HEK293 (cell line): ENCODE data around the gene TAS2R42.

Source experiments
- KLF7 ChIP-seq: fragments of 450-650 bp; formaldehyde crosslinking; IDR thresholded peaks from 2 replicates; pipeline ENCODE4 v1.5.1; 2016; ENCODE audit warnings: missing biosample characterization, missing genetic modification characterization, borderline replicate concordance
- KLF9 ChIP-seq: fragments of 450-650 bp; formaldehyde crosslinking; IDR thresholded peaks from 2 replicates; pipeline ENCODE4 v1.5.1; 2016; ENCODE audit warnings: missing biosample characterization, missing genetic modification characterization, low read depth
- OVOL3 ChIP-seq: fragments of 450-650 bp; formaldehyde crosslinking; IDR thresholded peaks from 2 replicates; pipeline ENCODE4 v1.5.1; 2016; ENCODE audit warnings: missing biosample characterization, missing genetic modification characterization
- RBAK ChIP-seq: fragments of 450-650 bp; formaldehyde crosslinking; IDR thresholded peaks from 2 replicates; pipeline ENCODE4 v1.5.1; 2016; ENCODE audit warnings: missing biosample characterization, missing genetic modification characterization
- SCRT2 ChIP-seq: fragments of 450-650 bp; formaldehyde crosslinking; IDR thresholded peaks from 2 replicates; pipeline ENCODE4 v1.5.1; 2016; ENCODE audit warnings: missing biosample characterization, missing genetic modification characterization
- ZBTB20 ChIP-seq: fragments of 450-650 bp; formaldehyde crosslinking; IDR thresholded peaks from 2 replicates; pipeline ENCODE4 v1.5.1; 2016; ENCODE audit warnings: missing biosample characterization, missing genetic modification characterization
- ZFHX2 ChIP-seq: fragments of 450-650 bp; formaldehyde crosslinking; conservative IDR thresholded peaks from 2 replicates; pipeline ENCODE4 v1.5.1; 2016; ENCODE audit warnings: missing biosample characterization, missing genetic modification characterization
- ZNF133 ChIP-seq: fragments of 450-650 bp; formaldehyde crosslinking; IDR thresholded peaks from 2 replicates; pipeline ENCODE4 v1.5.1; 2016; ENCODE audit warnings: missing biosample characterization, missing genetic modification characterization
- ZNF140 ChIP-seq: fragments of 450-650 bp; formaldehyde crosslinking; IDR thresholded peaks from 2 replicates; pipeline ENCODE4 v1.5.1; 2016; ENCODE audit warnings: missing biosample characterization, missing genetic modification characterization
- ZNF157 ChIP-seq: fragments of 450-650 bp; formaldehyde crosslinking; IDR thresholded peaks from 2 replicates; pipeline ENCODE4 v1.5.1; 2016; ENCODE audit warnings: missing biosample characterization, missing genetic modification characterization
- ZNF169 ChIP-seq: fragments of 450-650 bp; formaldehyde crosslinking; IDR thresholded peaks from 2 replicates; pipeline ENCODE4 v1.5.1; 2016; ENCODE audit warnings: missing biosample characterization, missing genetic modification characterization
- ZNF19 ChIP-seq: fragments of 450-650 bp; formaldehyde crosslinking; IDR thresholded peaks from 2 replicates; pipeline ENCODE4; 2016; ENCODE audit warnings: missing biosample characterization, missing genetic modification characterization, low read depth
- ZNF223 ChIP-seq: fragments of 450-650 bp; formaldehyde crosslinking; IDR thresholded peaks from 2 replicates; pipeline ENCODE4 v1.5.1; 2016; ENCODE audit warnings: missing biosample characterization, missing genetic modification characterization
- ZNF239 ChIP-seq: fragments of 450-650 bp; formaldehyde crosslinking; IDR thresholded peaks from 2 replicates; pipeline ENCODE4 v1.5.1; 2016; ENCODE audit warnings: missing biosample characterization, missing genetic modification characterization
- ZNF416 ChIP-seq: fragments of 450-650 bp; formaldehyde crosslinking; IDR thresholded peaks from 2 replicates; pipeline ENCODE4 v1.5.1; 2016; ENCODE audit warnings: missing biosample characterization, missing genetic modification characterization
- ZNF423 ChIP-seq: fragments of 450-650 bp; formaldehyde crosslinking; IDR thresholded peaks from 2 replicates; pipeline ENCODE4 v1.5.1; 2016; ENCODE audit warnings: missing biosample characterization, missing genetic modification characterization
- ZNF426 ChIP-seq: fragments of 450-650 bp; formaldehyde crosslinking; IDR thresholded peaks from 2 replicates; pipeline ENCODE4 v1.5.1; 2017; ENCODE audit warnings: missing biosample characterization, missing genetic modification characterization, mild to moderate bottlenecking, inconsistent platforms, moderate library complexity
- ZNF48 ChIP-seq: fragments of 450-650 bp; formaldehyde crosslinking; IDR thresholded peaks from 2 replicates; pipeline ENCODE4 v1.5.1; 2016; ENCODE audit warnings: missing biosample characterization, missing genetic modification characterization
- ZNF521 ChIP-seq: fragments of 450-650 bp; formaldehyde crosslinking; IDR thresholded peaks from 2 replicates; pipeline ENCODE4 v1.5.1; 2017; ENCODE audit warnings: missing biosample characterization, mild to moderate bottlenecking, missing genetic modification characterization
- ZNF530 ChIP-seq: fragments of 450-650 bp; formaldehyde crosslinking; IDR thresholded peaks from 2 replicates; pipeline ENCODE4 v1.5.1; 2016; ENCODE audit warnings: low read depth, missing biosample characterization, missing genetic modification characterization
- ZNF561 ChIP-seq: fragments of 450-650 bp; IDR thresholded peaks from 2 replicates; pipeline ENCODE4 v1.5.1; 2018; ENCODE audit warnings: missing biosample characterization, missing genetic modification characterization, borderline replicate concordance
- ZNF747 ChIP-seq: fragments of 450-650 bp; formaldehyde crosslinking; IDR thresholded peaks from 2 replicates; pipeline ENCODE4 v1.5.1; 2016; ENCODE audit warnings: missing biosample characterization, missing genetic modification characterization
- ZNF830 ChIP-seq: fragments of 450-650 bp; IDR thresholded peaks from 2 replicates; pipeline ENCODE4 v1.5.0; 2018; ENCODE audit warnings: missing biosample characterization, missing genetic modification characterization, low read depth, mild to moderate bottlenecking, moderate library complexity
- TF ChIP-seq, protein P1 (sequence below): fragments of 450-650 bp; formaldehyde crosslinking; IDR thresholded peaks from 2 replicates; pipeline ENCODE4 v1.5.1; 2016; ENCODE audit warnings: missing biosample characterization, missing genetic modification characterization
- TF ChIP-seq, protein P2 (sequence below): fragments of 450-650 bp; formaldehyde crosslinking; IDR thresholded peaks from 2 replicates; pipeline ENCODE4; 2016; ENCODE audit warnings: missing biosample characterization, missing genetic modification characterization
- TF ChIP-seq, protein P3 (sequence below): fragments of 450-650 bp; formaldehyde crosslinking; IDR thresholded peaks from 2 replicates; pipeline ENCODE4 v1.5.1; 2016; ENCODE audit warnings: missing biosample characterization, missing genetic modification characterization, low read depth
- TF ChIP-seq, protein P4 (sequence below): fragments of 450-650 bp; formaldehyde crosslinking; IDR thresholded peaks from 2 replicates; pipeline ENCODE4 v1.5.1; 2016; ENCODE audit warnings: missing biosample characterization, missing genetic modification characterization
- TF ChIP-seq, protein P5 (sequence below): fragments of 450-650 bp; formaldehyde crosslinking; IDR thresholded peaks from 2 replicates; pipeline ENCODE4 v1.5.1; 2016; ENCODE audit warnings: missing biosample characterization, missing genetic modification characterization
- TF ChIP-seq, protein P6 (sequence below): fragments of 450-650 bp; formaldehyde crosslinking; IDR thresholded peaks from 2 replicates; pipeline ENCODE4 v1.5.1; 2017; ENCODE audit warnings: missing biosample characterization, missing genetic modification characterization
- TF ChIP-seq, protein P7 (sequence below): fragments of 450-650 bp; formaldehyde crosslinking; IDR thresholded peaks from 2 replicates; pipeline ENCODE4 v1.5.1; 2017; ENCODE audit warnings: missing biosample characterization, missing genetic modification characterization

Gene TAS2R42

DNA sequence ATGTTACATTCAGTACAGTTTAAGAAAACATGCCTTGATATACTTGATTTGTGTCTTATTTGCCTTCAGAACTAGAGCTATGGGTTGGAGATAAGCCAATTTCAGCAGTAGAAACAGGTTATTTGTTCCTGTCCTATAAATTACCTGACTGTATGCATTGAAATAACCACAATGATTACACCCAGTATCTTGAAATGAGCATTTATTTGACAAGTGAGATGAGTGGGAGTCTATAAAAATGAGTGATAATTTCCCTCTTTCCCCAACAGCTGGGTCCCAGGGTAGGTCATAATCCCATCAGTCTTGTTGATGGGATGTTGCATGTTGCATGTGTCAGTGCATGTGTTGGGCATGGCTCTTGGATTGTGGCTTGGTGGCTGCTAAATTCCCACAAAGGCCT is 3.7 kb downstream of the TAS2R42 start (continued):
- TF ChIP-seq KLF7 (tag by site-specific recombination) (0 out of 2 replicates have a peak, but pooled peaks have one; percentile 44), ZNF223 (no peak), ZNF426 (tag by site-specific recombination) (no peak), RBAK (tag by site-specific recombination) (no peak), ZNF830 (tag by site-specific recombination) (no peak), ZNF48 (tag by site-specific recombination) (no peak), ZNF416 (no peak), KLF9 (tag by site-specific recombination) (no peak), SCRT2 (peak; percentile 88), ZNF521 (no peak), ZNF747 (tag by site-specific recombination) (no peak), ZFHX2 (tag by site-specific recombination) (peak; percentile 80), ZNF157 (tag by site-specific recombination) (no peak), ZNF133 (tag by site-specific recombination) (no peak; the same call in 1 of the 2 replicates), OVOL3 (tag by site-specific recombination) (no peak), ZNF239 (no peak), ZBTB20 (tag by site-specific recombination) (peak; percentile 41), ZNF140 (no peak), ZNF423 (tag by site-specific recombination) (no peak), ZNF530 (tag by site-specific recombination) (no peak), ZNF169 (tag by site-specific recombination) (no peak), ZNF561 (peak; percentile 69; the same call in 1 of the 2 replicates), ZNF19 (tag by site-specific recombination) (peak; percentile 72; the same call in 1 of the 2 replicates)
- TF ChIP-seq, protein P1, sequence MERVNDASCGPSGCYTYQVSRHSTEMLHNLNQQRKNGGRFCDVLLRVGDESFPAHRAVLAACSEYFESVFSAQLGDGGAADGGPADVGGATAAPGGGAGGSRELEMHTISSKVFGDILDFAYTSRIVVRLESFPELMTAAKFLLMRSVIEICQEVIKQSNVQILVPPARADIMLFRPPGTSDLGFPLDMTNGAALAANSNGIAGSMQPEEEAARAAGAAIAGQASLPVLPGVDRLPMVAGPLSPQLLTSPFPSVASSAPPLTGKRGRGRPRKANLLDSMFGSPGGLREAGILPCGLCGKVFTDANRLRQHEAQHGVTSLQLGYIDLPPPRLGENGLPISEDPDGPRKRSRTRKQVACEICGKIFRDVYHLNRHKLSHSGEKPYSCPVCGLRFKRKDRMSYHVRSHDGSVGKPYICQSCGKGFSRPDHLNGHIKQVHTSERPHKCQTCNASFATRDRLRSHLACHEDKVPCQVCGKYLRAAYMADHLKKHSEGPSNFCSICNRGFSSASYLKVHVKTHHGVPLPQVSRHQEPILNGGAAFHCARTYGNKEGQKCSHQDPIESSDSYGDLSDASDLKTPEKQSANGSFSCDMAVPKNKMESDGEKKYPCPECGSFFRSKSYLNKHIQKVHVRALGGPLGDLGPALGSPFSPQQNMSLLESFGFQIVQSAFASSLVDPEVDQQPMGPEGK, result no peak
- TF ChIP-seq, protein P2, sequence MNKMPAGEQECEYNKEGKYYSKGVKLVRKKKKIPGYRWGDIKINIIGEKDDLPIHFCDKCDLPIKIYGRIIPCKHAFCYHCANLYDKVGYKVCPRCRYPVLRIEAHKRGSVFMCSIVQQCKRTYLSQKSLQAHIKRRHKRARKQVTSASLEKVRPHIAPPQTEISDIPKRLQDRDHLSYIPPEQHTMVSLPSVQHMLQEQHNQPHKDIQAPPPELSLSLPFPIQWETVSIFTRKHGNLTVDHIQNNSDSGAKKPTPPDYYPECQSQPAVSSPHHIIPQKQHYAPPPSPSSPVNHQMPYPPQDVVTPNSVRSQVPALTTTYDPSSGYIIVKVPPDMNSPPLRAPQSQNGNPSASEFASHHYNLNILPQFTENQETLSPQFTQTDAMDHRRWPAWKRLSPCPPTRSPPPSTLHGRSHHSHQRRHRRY (tag by site-specific recombination), result peak; percentile 91
- TF ChIP-seq, protein P3, sequence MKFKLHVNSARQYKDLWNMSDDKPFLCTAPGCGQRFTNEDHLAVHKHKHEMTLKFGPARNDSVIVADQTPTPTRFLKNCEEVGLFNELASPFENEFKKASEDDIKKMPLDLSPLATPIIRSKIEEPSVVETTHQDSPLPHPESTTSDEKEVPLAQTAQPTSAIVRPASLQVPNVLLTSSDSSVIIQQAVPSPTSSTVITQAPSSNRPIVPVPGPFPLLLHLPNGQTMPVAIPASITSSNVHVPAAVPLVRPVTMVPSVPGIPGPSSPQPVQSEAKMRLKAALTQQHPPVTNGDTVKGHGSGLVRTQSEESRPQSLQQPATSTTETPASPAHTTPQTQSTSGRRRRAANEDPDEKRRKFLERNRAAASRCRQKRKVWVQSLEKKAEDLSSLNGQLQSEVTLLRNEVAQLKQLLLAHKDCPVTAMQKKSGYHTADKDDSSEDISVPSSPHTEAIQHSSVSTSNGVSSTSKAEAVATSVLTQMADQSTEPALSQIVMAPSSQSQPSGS, result peak; percentile 78
- TF ChIP-seq, protein P4, sequence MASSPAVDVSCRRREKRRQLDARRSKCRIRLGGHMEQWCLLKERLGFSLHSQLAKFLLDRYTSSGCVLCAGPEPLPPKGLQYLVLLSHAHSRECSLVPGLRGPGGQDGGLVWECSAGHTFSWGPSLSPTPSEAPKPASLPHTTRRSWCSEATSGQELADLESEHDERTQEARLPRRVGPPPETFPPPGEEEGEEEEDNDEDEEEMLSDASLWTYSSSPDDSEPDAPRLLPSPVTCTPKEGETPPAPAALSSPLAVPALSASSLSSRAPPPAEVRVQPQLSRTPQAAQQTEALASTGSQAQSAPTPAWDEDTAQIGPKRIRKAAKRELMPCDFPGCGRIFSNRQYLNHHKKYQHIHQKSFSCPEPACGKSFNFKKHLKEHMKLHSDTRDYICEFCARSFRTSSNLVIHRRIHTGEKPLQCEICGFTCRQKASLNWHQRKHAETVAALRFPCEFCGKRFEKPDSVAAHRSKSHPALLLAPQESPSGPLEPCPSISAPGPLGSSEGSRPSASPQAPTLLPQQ (tag by site-specific recombination), result peak; percentile 60
- TF ChIP-seq, protein P5, sequence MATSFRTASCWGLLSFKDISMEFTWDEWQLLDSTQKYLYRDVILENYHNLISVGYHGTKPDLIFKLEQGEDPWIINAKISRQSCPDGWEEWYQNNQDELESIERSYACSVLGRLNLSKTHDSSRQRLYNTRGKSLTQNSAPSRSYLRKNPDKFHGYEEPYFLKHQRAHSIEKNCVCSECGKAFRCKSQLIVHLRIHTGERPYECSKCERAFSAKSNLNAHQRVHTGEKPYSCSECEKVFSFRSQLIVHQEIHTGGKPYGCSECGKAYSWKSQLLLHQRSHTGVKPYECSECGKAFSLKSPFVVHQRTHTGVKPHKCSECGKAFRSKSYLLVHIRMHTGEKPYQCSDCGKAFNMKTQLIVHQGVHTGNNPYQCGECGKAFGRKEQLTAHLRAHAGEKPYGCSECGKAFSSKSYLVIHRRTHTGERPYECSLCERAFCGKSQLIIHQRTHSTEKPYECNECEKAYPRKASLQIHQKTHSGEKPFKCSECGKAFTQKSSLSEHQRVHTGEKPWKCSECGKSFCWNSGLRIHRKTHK (tag by site-specific recombination), result 0 out of 2 replicates have a peak, but pooled peaks have one; percentile 17
- TF ChIP-seq, protein P6, sequence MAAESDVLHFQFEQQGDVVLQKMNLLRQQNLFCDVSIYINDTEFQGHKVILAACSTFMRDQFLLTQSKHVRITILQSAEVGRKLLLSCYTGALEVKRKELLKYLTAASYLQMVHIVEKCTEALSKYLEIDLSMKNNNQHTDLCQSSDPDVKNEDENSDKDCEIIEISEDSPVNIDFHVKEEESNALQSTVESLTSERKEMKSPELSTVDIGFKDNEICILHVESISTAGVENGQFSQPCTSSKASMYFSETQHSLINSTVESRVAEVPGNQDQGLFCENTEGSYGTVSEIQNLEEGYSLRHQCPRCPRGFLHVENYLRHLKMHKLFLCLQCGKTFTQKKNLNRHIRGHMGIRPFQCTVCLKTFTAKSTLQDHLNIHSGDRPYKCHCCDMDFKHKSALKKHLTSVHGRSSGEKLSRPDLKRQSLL, result no peak
- TF ChIP-seq, protein P7, sequence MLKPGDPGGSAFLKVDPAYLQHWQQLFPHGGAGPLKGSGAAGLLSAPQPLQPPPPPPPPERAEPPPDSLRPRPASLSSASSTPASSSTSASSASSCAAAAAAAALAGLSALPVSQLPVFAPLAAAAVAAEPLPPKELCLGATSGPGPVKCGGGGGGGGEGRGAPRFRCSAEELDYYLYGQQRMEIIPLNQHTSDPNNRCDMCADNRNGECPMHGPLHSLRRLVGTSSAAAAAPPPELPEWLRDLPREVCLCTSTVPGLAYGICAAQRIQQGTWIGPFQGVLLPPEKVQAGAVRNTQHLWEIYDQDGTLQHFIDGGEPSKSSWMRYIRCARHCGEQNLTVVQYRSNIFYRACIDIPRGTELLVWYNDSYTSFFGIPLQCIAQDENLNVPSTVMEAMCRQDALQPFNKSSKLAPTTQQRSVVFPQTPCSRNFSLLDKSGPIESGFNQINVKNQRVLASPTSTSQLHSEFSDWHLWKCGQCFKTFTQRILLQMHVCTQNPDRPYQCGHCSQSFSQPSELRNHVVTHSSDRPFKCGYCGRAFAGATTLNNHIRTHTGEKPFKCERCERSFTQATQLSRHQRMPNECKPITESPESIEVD (tag by site-specific recombination), result peak; percentile 66
